Ectodermal cell (in vitro differentiated cells): ENCODE measurements around the gene KRTAP25-1. TPM values are rescaled to one million over a fixed set of nuclear protein-coding genes. Genes with fewer than 3 reads are reported as not detected.

Source experiments
- H3K27ac ChIP-seq: 2 replicates; pipeline ENCODE4 v1.7.0; 2013; ENCODE audit warnings: mild to moderate bottlenecking, low read depth, low read length; ENCODE audit not compliant: insufficient read depth, poor library complexity, severe bottlenecking
- H3K27me3 ChIP-seq: 2 replicates; pipeline ENCODE4 v1.7.0; 2013; ENCODE audit warnings: mild to moderate bottlenecking, low read length; ENCODE audit not compliant: insufficient read depth, control insufficient read depth, poor library complexity, severe bottlenecking
- H3K36me3 ChIP-seq: one replicate; pipeline ENCODE4 v1.7.0; 2013; ENCODE audit warnings: low read length; ENCODE audit not compliant: control insufficient read depth, insufficient read depth
- H3K4me1 ChIP-seq: one replicate; pipeline ENCODE4 v1.7.0; 2013; ENCODE audit warnings: low read length; ENCODE audit not compliant: control insufficient read depth, insufficient read depth
- H3K4me3 ChIP-seq: 2 replicates; pipeline ENCODE4 v1.7.0; 2013; ENCODE audit warnings: low read depth, low read length, control low read depth; ENCODE audit not compliant: insufficient read depth
- H3K9me3 ChIP-seq: 2 replicates; pipeline ENCODE4 v1.7.0; 2013; ENCODE audit warnings: mild to moderate bottlenecking, low read length, moderate library complexity; ENCODE audit not compliant: control insufficient read depth
- WGBS, 2 experiments: methylation state at CpG; one replicate each; pipeline ENCODE4 v1.1.7; 2013; ENCODE audit warnings: missing lambda C conversion rate in 2 of 2; 5-methylcytosine and 5-hydroxymethylcytosine counted together
- polyA plus RNA-seq, 4 experiments: library from polyadenylated mRNA; stranded (reverse); fragments of 50-300 nt; gene quantifications; one replicate each; pipeline ENCODE4 v1.2.3, GENCODE V29; 2013

KRTAP25-1 gene
- polyA plus RNA-seq (2013, experiment 1 of 4), result not detected
- not detected for polyA plus RNA-seq (2013, experiment 2 of 4)
- not detected for polyA plus RNA-seq (2013, experiment 3 of 4)
- polyA plus RNA-seq (2013, experiment 4 of 4), result not detected

GRCh38 chr21:30289215-30289614 is at the start of gene KRTAP25-1:
Gene KRTAP25-1, minus strand, starts transcription at chr21:30289514. Its CDS starts 24 bp downstream, at chr21:30289490.
- Histone ChIP-seq H3K4me3 (no peak within 1 kb of the TSS), H3K27ac (no peak within 1 kb of the TSS), H3K9me3 (no peaks in the 10 kb centered on the region), H3K27me3 (no peaks in the 10 kb centered on the region), H3K4me1 (no peaks in the 10 kb centered on the region), H3K36me3 (no peaks in the 10 kb centered on the region)
- 93 to 96% methylated on average over 2 of the region's 2 CpGs for WGBS, 2 experiments

GRCh38 chr21:30338717-30339116 is 49.4 kb upstream of the KRTAP25-1 start:
- no peaks in the 10 kb centered on the region for H3K27me3 ChIP-seq
- 94 to 97% methylated on average over 4 of the region's 4 CpGs for WGBS, 2 experiments

GRCh38 chr21:30337772-30338171 is 48.5 kb upstream of the KRTAP25-1 start:
- Histone ChIP-seq H3K27me3 (no peaks in the 10 kb centered on the region), H3K4me1 (no peaks in the 10 kb centered on the region), H3K27ac (no peak overlapping the region), H3K36me3 (no peaks in the 10 kb centered on the region), H3K9me3 (no peaks in the 10 kb centered on the region), H3K4me3 (no peak overlapping the region)

More at GRCh38 chr21:30338717-30339116, 49.4 kb upstream of the KRTAP25-1 start:
- H3K4me1 ChIP-seq, result no peaks in the 10 kb centered on the region
- no peaks in the 10 kb centered on the region for H3K9me3 ChIP-seq
- no peak overlapping the region for H3K27ac ChIP-seq
- H3K36me3 ChIP-seq, result no peaks in the 10 kb centered on the region
- no peak overlapping the region for H3K4me3 ChIP-seq

GRCh38 chr21:30337276-30337744 is 48.0 kb upstream of the KRTAP25-1 start, which contains the start of gene KRTAP27-1:
Gene KRTAP27-1, minus strand, starts transcription at chr21:30337694. Its CDS starts 26 bp downstream, at chr21:30337668.
- H3K27ac ChIP-seq, result no peak within 1 kb of the TSS
- H3K9me3 ChIP-seq, result no peaks in the 10 kb centered on the region
- no peaks in the 10 kb centered on the region for H3K36me3 ChIP-seq
- no peak within 1 kb of the TSS for H3K4me3 ChIP-seq
- H3K4me1 ChIP-seq, result no peaks in the 10 kb centered on the region
- H3K27me3 ChIP-seq, result no peaks in the 10 kb centered on the region
- WGBS, 2 experiments, result 80% methylated on average over 6 of the region's 6 CpGs

GRCh38 chr21:30336596-30336995 is 47.3 kb upstream of the KRTAP25-1 start:
- H3K27me3 ChIP-seq, result no peaks in the 10 kb centered on the region
- H3K36me3 ChIP-seq, result no peaks in the 10 kb centered on the region
- H3K27ac ChIP-seq, result no peak overlapping the region
- H3K4me1 ChIP-seq, result no peaks in the 10 kb centered on the region
- H3K9me3 ChIP-seq, result no peaks in the 10 kb centered on the region
- 83 to 100% methylated on average over 1 to 2 of the region's 2 CpGs for WGBS, 2 experiments
- no peak overlapping the region for H3K4me3 ChIP-seq

- no peak overlapping the region for H3K4me3 ChIP-seq
- H3K4me1 ChIP-seq, result no peaks in the 10 kb centered on the region
- H3K27me3 ChIP-seq, result no peaks in the 10 kb centered on the region
- WGBS, 2 experiments, result 93 to 94% methylated on average over 3 of the region's 3 CpGs
- no peaks in the 10 kb centered on the region for H3K36me3 ChIP-seq
- H3K27ac ChIP-seq, result no peak overlapping the region
- no peaks in the 10 kb centered on the region for H3K9me3 ChIP-seq
These were observed 44.4 kb upstream of the KRTAP25-1 start for GRCh38 chr21:30333736-30334135.

GRCh38 chr21:30332681-30333080 is 43.4 kb upstream of the KRTAP25-1 start:
- no peak overlapping the region for H3K4me3 ChIP-seq
- H3K4me1 ChIP-seq, result no peaks in the 10 kb centered on the region
- 91 to 93% methylated on average over 2 of the region's 2 CpGs for WGBS, 2 experiments
- H3K27me3 ChIP-seq, result no peaks in the 10 kb centered on the region
- no peaks in the 10 kb centered on the region for H3K9me3 ChIP-seq
- H3K36me3 ChIP-seq, result no peaks in the 10 kb centered on the region
- no peak overlapping the region for H3K27ac ChIP-seq

GRCh38 chr21:30329203-30329875 is 40.0 kb upstream of the KRTAP25-1 start:
- Histone ChIP-seq H3K36me3 (no peaks in the 10 kb centered on the region), H3K27ac (no peak overlapping the region), H3K9me3 (no peaks in the 10 kb centered on the region), H3K27me3 (no peaks in the 10 kb centered on the region), H3K4me1 (no peaks in the 10 kb centered on the region), H3K4me3 (no peak overlapping the region)
- 95% methylated on average over 3 to 4 of the region's 4 CpGs for WGBS, 2 experiments

- H3K36me3 ChIP-seq, result no peaks in the 10 kb centered on the region
These were observed 37.1 kb upstream of the KRTAP25-1 start for GRCh38 chr21:30326390-30326789.

GRCh38 chr21:30320215-30320614 is 30.9 kb upstream of the KRTAP25-1 start, which contains the start of gene KRTAP26-1:
Gene KRTAP26-1, minus strand, starts transcription at chr21:30320315. Its CDS starts 280 bp downstream, at chr21:30320035.
- WGBS, 2 experiments, result 93 to 96% methylated on average over 2 of the region's 2 CpGs
- no peak within 1 kb of the TSS for H3K4me3 ChIP-seq
- no peaks in the 10 kb centered on the region for H3K27me3 ChIP-seq
- no peak within 1 kb of the TSS for H3K27ac ChIP-seq
- no peaks in the 10 kb centered on the region for H3K9me3 ChIP-seq
- no peaks in the 10 kb centered on the region for H3K4me1 ChIP-seq
- H3K36me3 ChIP-seq, result no peaks in the 10 kb centered on the region

More at GRCh38 chr21:30326390-30326789, 37.1 kb upstream of the KRTAP25-1 start:
- Histone ChIP-seq H3K27ac (no peak overlapping the region), H3K4me1 (no peaks in the 10 kb centered on the region), H3K4me3 (no peak overlapping the region), H3K9me3 (no peaks in the 10 kb centered on the region), H3K27me3 (no peaks in the 10 kb centered on the region)
